ENCODE data around the gene XRCC4. TPM values are rescaled to one million over a fixed set of nuclear protein-coding genes. Genes with fewer than 3 reads are reported as not detected.

XRCC4 gene
- polyA plus RNA-seq, 1 of the 3 experiments (the other 2 are of a cell fraction): 1.8 TPM

DNA sequence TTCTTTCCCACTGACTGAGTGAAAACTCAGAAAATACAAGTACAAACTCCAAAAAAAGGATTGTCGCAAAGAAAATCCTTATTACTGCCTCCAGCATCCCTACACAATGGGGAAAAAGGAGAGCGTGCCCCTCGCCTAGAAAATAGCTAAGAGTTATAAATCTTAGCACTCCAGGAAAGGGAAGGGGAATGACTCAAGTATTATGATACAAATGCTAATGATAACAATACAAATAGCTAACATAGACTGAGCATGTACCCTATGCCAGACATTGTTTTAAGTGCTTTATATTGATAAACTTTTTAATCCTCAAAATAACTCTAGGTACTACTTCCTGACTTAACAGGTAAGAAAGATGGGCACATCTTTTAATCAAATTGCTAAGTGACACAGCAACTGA is 323.4 kb downstream of the XRCC4 start:
- Histone ChIP-seq H3K36me3 (replicated peaks in 1 of 2; ENCODE audit: control insufficient read depth in 1 of 2, insufficient read depth in 2 of 2, low read length in 1 of 2) (no peaks in the 10 kb centered on the region), H3K4me1 (ENCODE audit: control insufficient read depth in 1 of 2, insufficient read depth in 2 of 2, low read depth in 1 of 2, low read length in 1 of 2) (no peaks in the 10 kb centered on the region; a peak in 1 of 4 replicates), H2AFZ (ENCODE audit: low read depth) (no peak overlapping the region), H3K79me2 (ENCODE audit: insufficient read depth) (no peaks in the 10 kb centered on the region), H4K20me1 (ENCODE audit: insufficient read depth) (no peaks in the 10 kb centered on the region), H3K4me2 (no peak overlapping the region), H3K27me3 (ENCODE audit: insufficient read depth) (no peaks in the 10 kb centered on the region), H3K9ac (no peak overlapping the region), H3K9me2 (no peaks in the 10 kb centered on the region), H3K4me3 (ENCODE audit: low read depth in 2 of 2, low read length in 1 of 2) (no peak overlapping the region), H3K27ac (ENCODE audit: low read depth in 2 of 2, low read length in 1 of 2) (no peak overlapping the region), H3K9me3 (no peaks in the 10 kb centered on the region), H3F3A (replicated peaks; ENCODE audit: insufficient read depth) (no peaks in the 10 kb centered on the region)
- 89% methylated on average over 3 of the region's 3 CpGs for WGBS (ENCODE audit: low lambda C conversion rate)
- DNase-seq: no peak
- TF ChIP-seq MEF2A (IDR thresholded peaks at IDR 0.05; ENCODE audit: borderline replicate concordance, low read depth): no peak
- TF ChIP-seq POLR2AphosphoS5 (IDR thresholded peaks at IDR 0.05; ENCODE audit: low read depth, low read length): no peak
- TF ChIP-seq, protein P1, sequence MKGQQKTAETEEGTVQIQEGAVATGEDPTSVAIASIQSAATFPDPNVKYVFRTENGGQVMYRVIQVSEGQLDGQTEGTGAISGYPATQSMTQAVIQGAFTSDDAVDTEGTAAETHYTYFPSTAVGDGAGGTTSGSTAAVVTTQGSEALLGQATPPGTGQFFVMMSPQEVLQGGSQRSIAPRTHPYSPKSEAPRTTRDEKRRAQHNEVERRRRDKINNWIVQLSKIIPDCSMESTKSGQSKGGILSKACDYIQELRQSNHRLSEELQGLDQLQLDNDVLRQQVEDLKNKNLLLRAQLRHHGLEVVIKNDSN (IDR thresholded peaks at IDR 0.05; ENCODE audit: borderline replicate concordance, low read depth): no peak
- TF ChIP-seq, protein P2, sequence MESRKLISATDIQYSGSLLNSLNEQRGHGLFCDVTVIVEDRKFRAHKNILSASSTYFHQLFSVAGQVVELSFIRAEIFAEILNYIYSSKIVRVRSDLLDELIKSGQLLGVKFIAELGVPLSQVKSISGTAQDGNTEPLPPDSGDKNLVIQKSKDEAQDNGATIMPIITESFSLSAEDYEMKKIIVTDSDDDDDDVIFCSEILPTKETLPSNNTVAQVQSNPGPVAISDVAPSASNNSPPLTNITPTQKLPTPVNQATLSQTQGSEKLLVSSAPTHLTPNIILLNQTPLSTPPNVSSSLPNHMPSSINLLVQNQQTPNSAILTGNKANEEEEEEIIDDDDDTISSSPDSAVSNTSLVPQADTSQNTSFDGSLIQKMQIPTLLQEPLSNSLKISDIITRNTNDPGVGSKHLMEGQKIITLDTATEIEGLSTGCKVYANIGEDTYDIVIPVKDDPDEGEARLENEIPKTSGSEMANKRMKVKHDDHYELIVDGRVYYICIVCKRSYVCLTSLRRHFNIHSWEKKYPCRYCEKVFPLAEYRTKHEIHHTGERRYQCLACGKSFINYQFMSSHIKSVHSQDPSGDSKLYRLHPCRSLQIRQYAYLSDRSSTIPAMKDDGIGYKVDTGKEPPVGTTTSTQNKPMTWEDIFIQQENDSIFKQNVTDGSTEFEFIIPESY (IDR thresholded peaks at IDR 0.05; ENCODE audit: borderline replicate concordance, low read depth): no peak
- TF ChIP-seq, protein P3, sequence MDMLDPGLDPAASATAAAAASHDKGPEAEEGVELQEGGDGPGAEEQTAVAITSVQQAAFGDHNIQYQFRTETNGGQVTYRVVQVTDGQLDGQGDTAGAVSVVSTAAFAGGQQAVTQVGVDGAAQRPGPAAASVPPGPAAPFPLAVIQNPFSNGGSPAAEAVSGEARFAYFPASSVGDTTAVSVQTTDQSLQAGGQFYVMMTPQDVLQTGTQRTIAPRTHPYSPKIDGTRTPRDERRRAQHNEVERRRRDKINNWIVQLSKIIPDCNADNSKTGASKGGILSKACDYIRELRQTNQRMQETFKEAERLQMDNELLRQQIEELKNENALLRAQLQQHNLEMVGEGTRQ (IDR thresholded peaks at IDR 0.05; ENCODE audit: borderline replicate concordance, low read depth, low read length): no peak
- TF ChIP-seq, protein P4, sequence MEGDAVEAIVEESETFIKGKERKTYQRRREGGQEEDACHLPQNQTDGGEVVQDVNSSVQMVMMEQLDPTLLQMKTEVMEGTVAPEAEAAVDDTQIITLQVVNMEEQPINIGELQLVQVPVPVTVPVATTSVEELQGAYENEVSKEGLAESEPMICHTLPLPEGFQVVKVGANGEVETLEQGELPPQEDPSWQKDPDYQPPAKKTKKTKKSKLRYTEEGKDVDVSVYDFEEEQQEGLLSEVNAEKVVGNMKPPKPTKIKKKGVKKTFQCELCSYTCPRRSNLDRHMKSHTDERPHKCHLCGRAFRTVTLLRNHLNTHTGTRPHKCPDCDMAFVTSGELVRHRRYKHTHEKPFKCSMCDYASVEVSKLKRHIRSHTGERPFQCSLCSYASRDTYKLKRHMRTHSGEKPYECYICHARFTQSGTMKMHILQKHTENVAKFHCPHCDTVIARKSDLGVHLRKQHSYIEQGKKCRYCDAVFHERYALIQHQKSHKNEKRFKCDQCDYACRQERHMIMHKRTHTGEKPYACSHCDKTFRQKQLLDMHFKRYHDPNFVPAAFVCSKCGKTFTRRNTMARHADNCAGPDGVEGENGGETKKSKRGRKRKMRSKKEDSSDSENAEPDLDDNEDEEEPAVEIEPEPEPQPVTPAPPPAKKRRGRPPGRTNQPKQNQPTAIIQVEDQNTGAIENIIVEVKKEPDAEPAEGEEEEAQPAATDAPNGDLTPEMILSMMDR (IDR thresholded peaks at IDR 0.05): no peak
- TF ChIP-seq, protein P5, sequence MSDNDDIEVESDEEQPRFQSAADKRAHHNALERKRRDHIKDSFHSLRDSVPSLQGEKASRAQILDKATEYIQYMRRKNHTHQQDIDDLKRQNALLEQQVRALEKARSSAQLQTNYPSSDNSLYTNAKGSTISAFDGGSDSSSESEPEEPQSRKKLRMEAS (IDR thresholded peaks at IDR 0.05; ENCODE audit: low read depth): no peak
- TF ChIP-seq, protein P6, sequence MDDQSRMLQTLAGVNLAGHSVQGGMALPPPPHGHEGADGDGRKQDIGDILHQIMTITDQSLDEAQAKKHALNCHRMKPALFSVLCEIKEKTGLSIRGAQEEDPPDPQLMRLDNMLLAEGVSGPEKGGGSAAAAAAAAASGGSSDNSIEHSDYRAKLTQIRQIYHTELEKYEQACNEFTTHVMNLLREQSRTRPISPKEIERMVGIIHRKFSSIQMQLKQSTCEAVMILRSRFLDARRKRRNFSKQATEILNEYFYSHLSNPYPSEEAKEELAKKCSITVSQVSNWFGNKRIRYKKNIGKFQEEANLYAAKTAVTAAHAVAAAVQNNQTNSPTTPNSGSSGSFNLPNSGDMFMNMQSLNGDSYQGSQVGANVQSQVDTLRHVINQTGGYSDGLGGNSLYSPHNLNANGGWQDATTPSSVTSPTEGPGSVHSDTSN (IDR thresholded peaks at IDR 0.05): no peak
- no peak for TF ChIP-seq ELF1 (IDR thresholded peaks at IDR 0.05)
- no peak for TF ChIP-seq GABPA (IDR thresholded peaks at IDR 0.05; ENCODE audit: low read depth)
- TF ChIP-seq TEAD4 (IDR thresholded peaks at IDR 0.05; ENCODE audit: borderline replicate concordance, insufficient read depth): no peak
- TF ChIP-seq, protein P7, sequence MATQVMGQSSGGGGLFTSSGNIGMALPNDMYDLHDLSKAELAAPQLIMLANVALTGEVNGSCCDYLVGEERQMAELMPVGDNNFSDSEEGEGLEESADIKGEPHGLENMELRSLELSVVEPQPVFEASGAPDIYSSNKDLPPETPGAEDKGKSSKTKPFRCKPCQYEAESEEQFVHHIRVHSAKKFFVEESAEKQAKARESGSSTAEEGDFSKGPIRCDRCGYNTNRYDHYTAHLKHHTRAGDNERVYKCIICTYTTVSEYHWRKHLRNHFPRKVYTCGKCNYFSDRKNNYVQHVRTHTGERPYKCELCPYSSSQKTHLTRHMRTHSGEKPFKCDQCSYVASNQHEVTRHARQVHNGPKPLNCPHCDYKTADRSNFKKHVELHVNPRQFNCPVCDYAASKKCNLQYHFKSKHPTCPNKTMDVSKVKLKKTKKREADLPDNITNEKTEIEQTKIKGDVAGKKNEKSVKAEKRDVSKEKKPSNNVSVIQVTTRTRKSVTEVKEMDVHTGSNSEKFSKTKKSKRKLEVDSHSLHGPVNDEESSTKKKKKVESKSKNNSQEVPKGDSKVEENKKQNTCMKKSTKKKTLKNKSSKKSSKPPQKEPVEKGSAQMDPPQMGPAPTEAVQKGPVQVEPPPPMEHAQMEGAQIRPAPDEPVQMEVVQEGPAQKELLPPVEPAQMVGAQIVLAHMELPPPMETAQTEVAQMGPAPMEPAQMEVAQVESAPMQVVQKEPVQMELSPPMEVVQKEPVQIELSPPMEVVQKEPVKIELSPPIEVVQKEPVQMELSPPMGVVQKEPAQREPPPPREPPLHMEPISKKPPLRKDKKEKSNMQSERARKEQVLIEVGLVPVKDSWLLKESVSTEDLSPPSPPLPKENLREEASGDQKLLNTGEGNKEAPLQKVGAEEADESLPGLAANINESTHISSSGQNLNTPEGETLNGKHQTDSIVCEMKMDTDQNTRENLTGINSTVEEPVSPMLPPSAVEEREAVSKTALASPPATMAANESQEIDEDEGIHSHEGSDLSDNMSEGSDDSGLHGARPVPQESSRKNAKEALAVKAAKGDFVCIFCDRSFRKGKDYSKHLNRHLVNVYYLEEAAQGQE (IDR thresholded peaks at IDR 0.05; ENCODE audit: low read depth, low read length): no peak
- POLR2A ChIA-PET: no interaction called here
- CTCF ChIA-PET: interaction anchor here (1.3 kb wide), 1 partner anchor 29 kb away, joined by 4 read pairs; no protein-coding TSS in a partner anchor
